Duodenal mucosa (tissue), 2 donors: Measurements from ENCODE around the gene SLC17A2.

Experiments used
- H3K27ac ChIP-seq: one replicate; pipeline ENCODE4 v1.7.0; 2013; ENCODE audit warnings: low read depth, low read length
- H3K27me3 ChIP-seq, 2 donors: one replicate each; pipeline ENCODE4 v1.7.0; 2013; ENCODE audit warnings: low read length in 2 of 2, control low read depth in 1 of 2; ENCODE audit not compliant: insufficient read depth in 2 of 2, control insufficient read depth in 1 of 2
- H3K36me3 ChIP-seq, 2 donors: one replicate each; pipeline ENCODE4 v1.7.0; 2013; ENCODE audit warnings: low read length in 2 of 2, control low read depth in 1 of 2; ENCODE audit not compliant: insufficient read depth in 2 of 2, control insufficient read depth in 1 of 2
- H3K4me1 ChIP-seq, 2 donors: one replicate each; pipeline ENCODE4 v1.7.0; 2013; ENCODE audit warnings: low read length in 2 of 2, control low read depth in 1 of 2; ENCODE audit not compliant: insufficient read depth in 2 of 2, control insufficient read depth in 1 of 2
- H3K4me3 ChIP-seq, 2 donors: one replicate each; pipeline ENCODE4 v1.7.0; 2013; ENCODE audit warnings: low read length in 2 of 2, low read depth in 1 of 2
- H3K9ac ChIP-seq, 2 donors: one replicate each; pipeline ENCODE4 v1.7.0; 2013; ENCODE audit warnings: low read length in 2 of 2, low read depth in 1 of 2
- H3K9me3 ChIP-seq, 2 donors: one replicate each; pipeline ENCODE4 v1.7.0; 2013; ENCODE audit warnings: low read length in 2 of 2, control low read depth in 1 of 2; ENCODE audit not compliant: control insufficient read depth in 1 of 2

SLC17A2 gene

DNA sequence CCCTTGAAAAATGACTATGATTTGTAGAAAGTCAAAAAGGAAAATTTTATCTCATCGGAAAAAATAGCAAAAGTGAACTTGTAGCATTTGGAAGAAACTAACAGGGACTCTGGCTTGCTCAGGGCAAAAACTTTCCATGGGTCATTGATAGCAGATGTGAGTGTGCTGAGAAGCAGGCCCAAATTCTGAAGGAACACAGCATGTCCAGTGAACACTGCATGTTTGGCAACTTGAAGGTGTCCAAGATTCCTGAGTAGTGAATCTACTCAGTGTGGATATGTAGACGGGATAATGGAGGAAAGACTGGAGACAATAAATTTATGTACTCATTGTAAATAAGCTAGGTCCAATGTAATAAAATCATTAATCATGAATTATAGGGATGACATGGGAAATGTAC, 8.2 kb downstream of the SLC17A2 start:
- no peaks in the 10 kb centered on the region for H3K27me3 ChIP-seq
- peaks cover 0 to 6% of the 10 kb centered on the region in 2 donors for H3K4me1 ChIP-seq
- H3K27ac ChIP-seq: no peak overlapping the region
- no peaks in the 10 kb centered on the region for H3K9me3 ChIP-seq
- H3K4me3 ChIP-seq: no peak overlapping the region
- no peaks in the 10 kb centered on the region for H3K36me3 ChIP-seq
- H3K9ac ChIP-seq: no peak overlapping the region

DNA sequence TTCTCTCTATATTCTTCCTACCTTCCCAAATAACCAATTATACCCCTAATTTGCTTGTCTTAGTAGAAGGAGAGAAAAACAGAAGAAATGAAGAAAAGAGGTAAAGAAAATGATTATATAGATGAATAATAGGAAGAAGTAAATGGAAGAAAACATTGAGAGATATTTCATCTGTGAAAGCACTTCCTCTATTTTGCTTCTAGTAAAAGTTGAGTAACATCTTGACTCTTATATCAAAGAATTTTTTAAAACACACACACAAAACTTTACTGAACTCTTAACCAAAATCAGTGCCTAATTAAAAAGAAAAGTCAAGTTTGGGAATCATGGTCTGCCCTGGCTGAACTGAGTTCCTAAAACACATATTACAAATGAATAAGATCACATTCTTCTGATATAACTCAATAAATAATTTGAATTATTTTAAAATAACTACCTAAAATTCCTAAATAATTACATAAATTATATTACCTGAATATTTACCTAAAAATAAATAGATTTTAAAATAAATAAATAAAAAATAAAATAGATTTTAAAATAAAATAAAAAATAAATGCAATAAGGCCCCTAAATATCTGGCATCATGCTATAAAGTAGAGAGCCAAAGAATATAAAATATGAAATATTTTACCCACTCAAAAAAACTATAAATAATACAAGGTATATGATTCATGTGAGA, 8.8 kb downstream of the SLC17A2 start:
- H3K9ac ChIP-seq: no peak overlapping the region
- H3K36me3 ChIP-seq: no peaks in the 10 kb centered on the region
- no peak overlapping the region for H3K27ac ChIP-seq

DNA sequence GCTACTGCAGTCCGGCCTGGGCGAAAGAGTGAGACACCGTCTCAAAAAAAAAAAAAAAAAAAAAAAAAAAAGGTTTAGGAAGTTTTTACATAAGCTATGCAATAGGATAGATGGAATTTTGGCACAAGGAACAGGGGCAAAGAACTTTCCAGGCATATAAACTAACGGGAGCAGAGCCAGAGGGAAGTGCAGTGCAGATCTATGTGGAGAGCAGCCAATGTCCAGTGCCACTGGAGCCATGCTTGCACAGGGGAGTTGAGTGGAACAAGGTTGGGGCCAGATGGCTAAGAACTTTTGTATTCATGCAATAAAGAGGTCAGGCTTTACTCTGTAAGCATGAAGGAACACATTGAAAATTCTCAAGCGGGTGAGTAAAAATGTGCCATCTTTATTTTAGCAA, 10.8 kb downstream of the SLC17A2 start:
- Histone ChIP-seq H3K27me3 (no peaks in the 10 kb centered on the region), H3K4me1 (no peaks in the 10 kb centered on the region), H3K4me3 (no peak overlapping the region)

More for the DNA sequence above, 8.8 kb downstream of the SLC17A2 start:
- H3K27me3 ChIP-seq: no peaks in the 10 kb centered on the region
- H3K4me1 ChIP-seq: peaks cover 0 to 6% of the 10 kb centered on the region in 2 donors
- no peak overlapping the region for H3K4me3 ChIP-seq
- H3K9me3 ChIP-seq: no peaks in the 10 kb centered on the region

DNA sequence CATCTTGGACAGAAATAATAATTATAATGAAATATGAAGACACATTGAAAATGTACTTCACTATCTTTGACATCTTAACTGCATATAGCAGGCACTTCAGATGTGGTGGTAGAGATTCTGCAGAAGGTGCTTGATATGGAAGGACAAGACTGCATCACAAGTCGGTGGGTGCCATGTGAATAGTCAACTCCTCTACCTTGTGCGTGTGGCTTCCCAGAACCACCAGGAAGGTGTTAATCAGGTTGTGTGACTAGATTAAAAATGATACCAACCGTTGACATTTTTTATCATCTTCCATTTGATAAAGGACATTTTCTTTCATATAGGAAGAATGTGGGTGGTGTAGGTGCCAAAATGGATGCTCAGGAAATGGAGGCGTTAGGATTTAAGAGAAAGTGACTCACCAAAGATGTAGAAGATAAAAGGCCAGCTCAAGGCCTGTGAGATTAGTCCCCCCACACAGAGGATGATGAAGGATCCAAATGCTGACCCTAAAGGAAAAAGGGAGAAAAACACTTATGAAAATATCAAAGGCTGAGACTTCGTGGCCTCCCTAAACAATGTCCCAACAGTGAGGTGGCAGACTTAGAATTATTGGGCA, 12.3 kb downstream of the SLC17A2 start:
- H3K27me3 ChIP-seq: no peaks in the 10 kb centered on the region
- no peak overlapping the region for H3K27ac ChIP-seq
- H3K9me3 ChIP-seq: no peaks in the 10 kb centered on the region
- H3K36me3 ChIP-seq: no peaks in the 10 kb centered on the region
- no peaks in the 10 kb centered on the region for H3K4me1 ChIP-seq
- H3K9ac ChIP-seq: no peak overlapping the region
- H3K4me3 ChIP-seq: no peak overlapping the region

More for the DNA sequence above, 10.8 kb downstream of the SLC17A2 start:
- Histone ChIP-seq H3K36me3 (no peaks in the 10 kb centered on the region), H3K9me3 (no peaks in the 10 kb centered on the region), H3K9ac (no peak overlapping the region), H3K27ac (no peak overlapping the region)

DNA sequence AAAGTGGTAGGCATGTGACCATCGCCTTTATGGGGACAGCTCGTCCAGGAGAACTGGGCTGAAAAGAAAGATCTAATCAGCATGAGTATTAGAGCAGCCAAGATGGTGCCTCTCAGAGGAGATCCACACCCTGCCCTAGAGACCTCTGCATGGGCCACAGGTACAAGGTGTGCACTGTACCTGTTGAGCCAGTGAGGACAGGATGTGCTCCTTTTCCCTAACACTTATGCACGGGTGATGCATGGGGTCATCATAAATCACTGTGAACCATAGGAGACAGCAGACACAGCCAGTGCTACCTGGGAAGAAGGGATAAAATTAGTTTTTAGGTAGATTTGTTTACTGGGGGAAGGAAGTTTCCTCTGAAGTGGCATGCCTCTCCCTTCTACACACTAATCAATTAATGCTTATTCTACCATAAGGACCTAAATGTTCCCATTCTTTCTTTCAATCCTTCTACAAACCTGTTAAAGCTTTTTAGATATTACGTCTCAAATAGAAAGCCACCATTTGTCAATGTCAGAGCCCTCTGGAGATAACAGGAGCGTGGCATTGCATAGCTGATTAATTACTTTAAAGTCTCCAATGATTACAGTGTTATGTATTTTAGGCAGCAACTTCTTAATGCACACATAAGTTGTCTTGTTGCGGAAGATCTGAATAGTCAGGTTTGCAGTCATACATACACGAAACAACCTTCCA, 13.6 kb downstream of the SLC17A2 start:
- Histone ChIP-seq H3K9me3 (no peaks in the 10 kb centered on the region), H3K9ac (no peak overlapping the region), H3K36me3 (no peaks in the 10 kb centered on the region), H3K27ac (no peak overlapping the region), H3K27me3 (no peaks in the 10 kb centered on the region), H3K4me3 (no peak overlapping the region), H3K4me1 (no peaks in the 10 kb centered on the region)

DNA sequence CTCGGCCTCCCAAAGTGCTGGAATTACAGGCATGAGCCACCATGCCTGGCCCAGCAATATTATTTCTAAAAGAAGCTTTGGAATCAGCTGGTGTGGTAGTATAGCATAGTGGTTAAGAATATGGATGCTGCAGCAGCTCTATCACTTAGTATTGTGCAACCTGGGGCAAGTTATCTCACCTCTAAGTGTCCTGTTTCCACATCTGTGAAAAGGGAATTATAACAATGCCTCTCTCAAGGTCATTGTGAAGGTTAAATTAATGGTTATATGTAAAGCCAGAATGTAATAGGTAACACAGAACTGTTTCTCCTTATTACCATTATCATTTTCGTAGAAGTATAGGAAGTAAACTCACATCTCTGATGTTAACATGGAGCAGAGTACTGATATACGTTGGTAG, 14.2 kb downstream of the SLC17A2 start:
- H3K9ac ChIP-seq: no peak overlapping the region
- H3K9me3 ChIP-seq: no peaks in the 10 kb centered on the region
- no peak overlapping the region for H3K27ac ChIP-seq
- no peaks in the 10 kb centered on the region for H3K4me1 ChIP-seq
- H3K36me3 ChIP-seq: no peaks in the 10 kb centered on the region
- no peaks in the 10 kb centered on the region for H3K27me3 ChIP-seq
- no peak overlapping the region for H3K4me3 ChIP-seq

DNA sequence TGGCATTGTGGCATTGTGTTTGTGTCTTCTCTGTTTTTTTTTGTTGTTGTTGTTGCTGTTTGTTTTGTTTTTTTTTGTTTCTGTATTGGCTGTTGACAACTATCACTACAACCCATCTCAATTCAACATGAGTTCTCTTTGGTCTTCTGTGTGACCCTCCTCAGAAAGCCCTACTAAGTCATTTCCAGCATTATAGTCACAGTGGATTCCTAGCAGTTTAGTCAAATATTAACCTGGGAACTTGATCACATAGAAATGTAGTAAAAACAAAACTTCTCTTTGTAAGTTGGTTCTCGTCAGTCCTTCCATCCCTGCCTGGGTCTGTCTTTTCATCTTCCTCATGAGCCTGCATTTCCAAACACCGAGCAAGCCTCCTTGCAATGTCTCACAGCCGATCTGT, 16.8 kb downstream of the SLC17A2 start:
- H3K9me3 ChIP-seq: no peaks in the 10 kb centered on the region

DNA sequence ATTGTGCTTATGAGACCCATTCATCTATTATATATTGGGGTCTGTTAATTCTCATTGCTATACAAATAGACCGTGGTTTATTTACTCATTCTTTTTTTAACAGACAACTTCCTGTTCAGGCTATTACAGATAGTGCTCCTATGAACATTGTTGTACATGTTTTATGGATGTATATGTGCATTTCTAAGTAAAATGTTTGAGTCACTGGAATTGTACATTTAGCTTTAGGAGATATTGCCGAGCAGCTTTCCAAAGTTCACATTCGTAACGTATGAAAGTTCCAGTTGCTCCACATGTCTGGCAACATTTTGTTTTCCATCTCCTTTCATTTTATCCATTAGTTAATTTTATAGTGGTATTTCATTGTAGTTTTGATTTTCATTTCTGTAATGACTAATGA, 19.1 kb downstream of the SLC17A2 start:
- Histone ChIP-seq H3K27ac (no peak overlapping the region), H3K9me3 (no peaks in the 10 kb centered on the region), H3K36me3 (no peaks in the 10 kb centered on the region), H3K27me3 (no peaks in the 10 kb centered on the region), H3K4me1 (no peaks in the 10 kb centered on the region), H3K9ac (no peak overlapping the region), H3K4me3 (no peak overlapping the region)

More for the DNA sequence above, 16.8 kb downstream of the SLC17A2 start:
- no peak overlapping the region for H3K4me3 ChIP-seq
- no peaks in the 10 kb centered on the region for H3K36me3 ChIP-seq
- no peak overlapping the region for H3K27ac ChIP-seq
- H3K27me3 ChIP-seq: no peaks in the 10 kb centered on the region
- no peaks in the 10 kb centered on the region for H3K4me1 ChIP-seq
- H3K9ac ChIP-seq: no peak overlapping the region

DNA sequence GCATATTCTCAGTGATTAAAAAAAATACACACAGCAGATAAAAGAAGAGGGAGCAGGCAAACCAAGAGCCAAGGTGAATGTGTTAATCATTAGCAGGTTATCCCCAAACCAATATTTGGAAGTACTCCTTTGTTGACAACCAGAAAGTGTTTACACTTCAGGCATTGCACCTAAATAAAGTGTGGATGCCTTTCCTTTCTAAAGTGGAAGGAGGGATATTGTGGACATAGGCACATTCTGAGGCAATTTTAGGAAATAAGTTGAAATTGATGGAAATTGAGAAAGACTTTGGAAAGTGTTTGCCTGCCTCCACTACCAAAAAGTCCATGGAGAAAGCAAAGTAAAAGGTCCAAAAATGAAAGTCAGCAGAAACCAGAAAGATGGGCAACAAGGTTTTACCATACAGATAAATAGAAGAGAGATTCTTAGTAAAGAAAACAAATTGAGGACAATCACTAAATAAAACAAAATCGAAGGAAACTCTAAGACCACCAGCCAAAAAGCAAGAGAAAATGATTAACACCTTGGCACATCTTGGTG, 22.9 kb downstream of the SLC17A2 start:
- Histone ChIP-seq H3K36me3 (no peaks in the 10 kb centered on the region), H3K9me3 (no peaks in the 10 kb centered on the region), H3K27me3 (no peaks in the 10 kb centered on the region), H3K9ac (no peak overlapping the region), H3K27ac (no peak overlapping the region), H3K4me3 (no peak overlapping the region), H3K4me1 (no peaks in the 10 kb centered on the region)

DNA sequence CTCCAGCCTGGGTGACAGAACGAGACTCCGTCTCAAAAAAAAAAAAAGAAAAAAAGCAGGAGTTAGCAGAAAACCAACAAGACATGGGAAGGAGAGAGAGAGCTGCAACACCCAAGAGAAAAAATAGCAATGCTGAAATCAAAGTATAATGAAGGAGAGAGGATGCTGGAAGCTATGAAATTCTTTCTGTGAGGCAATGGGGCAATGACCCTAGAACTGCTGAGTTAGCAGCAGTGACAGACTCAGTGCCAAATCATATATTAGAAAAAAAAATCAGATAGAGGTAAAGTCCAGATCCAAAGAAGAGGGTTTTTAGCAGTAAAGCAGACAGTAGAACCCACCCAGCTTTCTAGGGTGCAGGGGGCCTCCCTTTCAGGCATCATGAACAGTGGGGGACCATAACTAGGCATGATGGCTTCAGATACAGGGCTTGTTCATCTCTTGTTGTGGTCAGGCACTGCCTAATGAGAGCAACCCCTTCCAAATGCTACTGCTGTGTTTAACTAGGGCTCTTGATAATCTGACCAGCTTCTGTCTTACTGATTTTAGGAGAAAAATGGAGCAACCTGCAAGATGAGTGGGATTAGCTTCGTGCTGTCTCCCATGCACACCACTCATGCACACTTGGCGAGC, 26.9 kb downstream of the SLC17A2 start:
- H3K27me3 ChIP-seq: no peaks in the 10 kb centered on the region
- H3K36me3 ChIP-seq: no peaks in the 10 kb centered on the region
- no peak overlapping the region for H3K27ac ChIP-seq
- no peak overlapping the region for H3K4me3 ChIP-seq
- H3K4me1 ChIP-seq: no peaks in the 10 kb centered on the region
- no peaks in the 10 kb centered on the region for H3K9me3 ChIP-seq
- H3K9ac ChIP-seq: no peak overlapping the region
